Panc1 (cell line): ENCODE measurements around the gene FOXK2. TPM values are rescaled to one million over a fixed set of nuclear protein-coding genes. Genes with fewer than 3 reads are reported as not detected.

Experiments used
- ATAC-seq: fragments of 200-7000 bp; cut with Tn5 transposase; 2 replicates; pipeline ENCODE4 v1.9.1; 2020; ENCODE audit warnings: mild to moderate bottlenecking, moderate library complexity
- BruUV-seq: library from RNA; stranded (reverse); fragments of 400-500 nt; replicated peaks from 2 replicates; lab custom pipeline; 2021; lab: Mats Ljungman, UMichigan
- CTCF ChIA-PET: fragments of 300-600 bp; sonication (Branson Sonifier 250); formaldehyde crosslinking; loops from one replicate; lab custom pipeline; 2022; ENCODE audit warnings: antibody characterized with exemption; lab: Charles Lee
- POLR2A ChIA-PET: fragments of 300-600 bp; sonication (Branson Sonifier 250); formaldehyde crosslinking; loops from one replicate; lab custom pipeline; 2022; ENCODE audit warnings: antibody characterized with exemption; lab: Charles Lee
- DNase-seq: peaks from one replicate; pipeline ENCODE4 v3.0.0-alpha.2; 2010; ENCODE audit warnings: low read depth, low spot score
- H3K27ac ChIP-seq: 2 replicates; pipeline ENCODE4 v1.5.1; 2011; ENCODE audit warnings: mild to moderate bottlenecking, low read length, inconsistent platforms
- H3K27me3 ChIP-seq: fragments of 200-500 bp; sonication (Bioruptor generic); 2 replicates; pipeline ENCODE4 v1.6.0; 2014; ENCODE audit warnings: low read length, inconsistent platforms; ENCODE audit not compliant: control insufficient read depth, insufficient read depth
- H3K36me3 ChIP-seq: fragments of 200-500 bp; sonication (Bioruptor generic); 2 replicates; pipeline ENCODE4 v1.5.1; 2014; ENCODE audit warnings: inconsistent platforms, mild to moderate bottlenecking, low read length, moderate library complexity; ENCODE audit not compliant: control insufficient read depth, insufficient read depth
- H3K4me1 ChIP-seq: 2 replicates; pipeline ENCODE4 v1.5.1; 2011; ENCODE audit warnings: inconsistent platforms, mild to moderate bottlenecking, low read length, moderate library complexity; ENCODE audit not compliant: control insufficient read depth, insufficient read depth
- H3K4me3 ChIP-seq, 2 experiments: 2 replicates each; pipeline ENCODE4 v1.5.1; 2011 to 2012; ENCODE audit warnings: low read depth in 2 of 2, low read length in 2 of 2, mild to moderate bottlenecking in 2 of 2, inconsistent platforms in 1 of 2, moderate library complexity in 1 of 2
- H3K9me3 ChIP-seq: fragments of 200-500 bp; sonication (Bioruptor generic); 2 replicates; pipeline ENCODE4 v1.5.1; 2014; ENCODE audit warnings: low read depth, mild to moderate bottlenecking, inconsistent platforms, low read length, moderate library complexity; ENCODE audit not compliant: control insufficient read depth, insufficient read depth
- POLR2AphosphoS5 ChIP-seq: IDR thresholded peaks from 2 replicates; pipeline ENCODE4 v1.6.1; 2012; ENCODE audit warnings: mild to moderate bottlenecking, low read depth, low read length, moderate library complexity
- SIN3A ChIP-seq: IDR thresholded peaks from 2 replicates; pipeline ENCODE4 v1.6.1; 2012; ENCODE audit warnings: low read depth, mild to moderate bottlenecking, low read length, moderate library complexity, borderline replicate concordance; ENCODE audit not compliant: insufficient read depth
- TCF7L2 ChIP-seq: IDR thresholded peaks from 2 replicates; pipeline ENCODE4 v1.6.1; 2011; ENCODE audit warnings: mild to moderate bottlenecking, low read depth, low read length, inconsistent platforms
- in situ Hi-C: cut with HindIII; loops from 2 replicates; pipeline ENCODE4 v1.10.0; 2016; ENCODE audit warnings: low sequenced_read_pairs, low pct_unique_long_range_greater_than_20kb
- intact Hi-C: fragments of 100-400 bp; cut with micrococcal nuclease; formaldehyde crosslinking; loops from one replicate; pipeline ENCODE4 v1.10.0; 2022; ENCODE audit not compliant: unreplicated experiment
- total RNA-seq: library from RNA; stranded (reverse); gene quantifications from one replicate; pipeline ENCODE4 v1.2.1, GENCODE V29; 2021; ENCODE audit not compliant: unreplicated experiment
- TF ChIP-seq, protein P1 (sequence below), 2 experiments: IDR thresholded peaks; 2 replicates each; pipeline ENCODE4 v1.6.1; 2011 to 2012; ENCODE audit warnings: low read depth in 2 of 2, control low read depth in 1 of 2, low read length in 1 of 2, mild to moderate bottlenecking in 1 of 2, moderate library complexity in 1 of 2; ENCODE audit not compliant: insufficient read depth in 1 of 2
- TF ChIP-seq, protein P2 (sequence below): fragments of 450-650 bp; IDR thresholded peaks from 2 replicates; pipeline ENCODE4 v1.5.1; 2017; ENCODE audit warnings: mild to moderate bottlenecking

Gene FOXK2
- total RNA-seq, 1 experiment from 2014 or later, result 143 TPM

DNA sequence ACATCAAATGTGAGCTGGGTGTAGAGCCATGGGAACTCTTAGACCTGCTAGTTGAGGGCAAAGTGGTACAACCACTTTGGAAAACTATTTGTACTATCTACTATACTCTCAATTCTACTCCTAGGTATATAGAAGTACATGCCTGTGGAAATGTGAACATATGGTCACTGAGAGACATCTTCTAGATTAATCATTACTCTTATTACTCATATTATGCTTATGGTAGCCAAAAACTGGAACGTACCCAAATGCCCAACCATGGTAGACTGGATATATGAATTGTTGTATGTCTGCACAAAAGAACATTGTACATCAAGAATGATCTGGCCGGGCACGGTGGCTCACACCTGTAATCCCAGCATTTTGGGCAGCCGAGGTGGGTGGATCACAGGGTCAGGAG, 126.0 kb downstream of the FOXK2 start:
- Histone ChIP-seq H3K27me3 (no peaks in the 10 kb centered on the region), H3K4me3 (no peak overlapping the region), H3K27ac (no peak overlapping the region), H3K9me3 (no peaks in the 10 kb centered on the region), H3K36me3 (peaks cover 32% of the 10 kb centered on the region), H3K4me1 (peaks cover 8% of the 10 kb centered on the region)
- in situ Hi-C loops (no loop called here), intact Hi-C loops (no loop called here)
- DNase-seq, result no peak
- ATAC-seq, result no peak
- ChIA-PET POLR2A (no interaction called here), CTCF (no interaction called here)
- BruUV-seq, result no TSS peak
- TF ChIP-seq SIN3A (no peak), POLR2AphosphoS5 (no peak), TCF7L2 (no peak)
- TF ChIP-seq, protein P1, sequence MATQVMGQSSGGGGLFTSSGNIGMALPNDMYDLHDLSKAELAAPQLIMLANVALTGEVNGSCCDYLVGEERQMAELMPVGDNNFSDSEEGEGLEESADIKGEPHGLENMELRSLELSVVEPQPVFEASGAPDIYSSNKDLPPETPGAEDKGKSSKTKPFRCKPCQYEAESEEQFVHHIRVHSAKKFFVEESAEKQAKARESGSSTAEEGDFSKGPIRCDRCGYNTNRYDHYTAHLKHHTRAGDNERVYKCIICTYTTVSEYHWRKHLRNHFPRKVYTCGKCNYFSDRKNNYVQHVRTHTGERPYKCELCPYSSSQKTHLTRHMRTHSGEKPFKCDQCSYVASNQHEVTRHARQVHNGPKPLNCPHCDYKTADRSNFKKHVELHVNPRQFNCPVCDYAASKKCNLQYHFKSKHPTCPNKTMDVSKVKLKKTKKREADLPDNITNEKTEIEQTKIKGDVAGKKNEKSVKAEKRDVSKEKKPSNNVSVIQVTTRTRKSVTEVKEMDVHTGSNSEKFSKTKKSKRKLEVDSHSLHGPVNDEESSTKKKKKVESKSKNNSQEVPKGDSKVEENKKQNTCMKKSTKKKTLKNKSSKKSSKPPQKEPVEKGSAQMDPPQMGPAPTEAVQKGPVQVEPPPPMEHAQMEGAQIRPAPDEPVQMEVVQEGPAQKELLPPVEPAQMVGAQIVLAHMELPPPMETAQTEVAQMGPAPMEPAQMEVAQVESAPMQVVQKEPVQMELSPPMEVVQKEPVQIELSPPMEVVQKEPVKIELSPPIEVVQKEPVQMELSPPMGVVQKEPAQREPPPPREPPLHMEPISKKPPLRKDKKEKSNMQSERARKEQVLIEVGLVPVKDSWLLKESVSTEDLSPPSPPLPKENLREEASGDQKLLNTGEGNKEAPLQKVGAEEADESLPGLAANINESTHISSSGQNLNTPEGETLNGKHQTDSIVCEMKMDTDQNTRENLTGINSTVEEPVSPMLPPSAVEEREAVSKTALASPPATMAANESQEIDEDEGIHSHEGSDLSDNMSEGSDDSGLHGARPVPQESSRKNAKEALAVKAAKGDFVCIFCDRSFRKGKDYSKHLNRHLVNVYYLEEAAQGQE (IDR thresholded peaks at IDR 0.05; ENCODE audit: insufficient read depth in 1 of 2, low read depth in 2 of 2, low read length in 1 of 2), result no peak
- TF ChIP-seq, protein P2, sequence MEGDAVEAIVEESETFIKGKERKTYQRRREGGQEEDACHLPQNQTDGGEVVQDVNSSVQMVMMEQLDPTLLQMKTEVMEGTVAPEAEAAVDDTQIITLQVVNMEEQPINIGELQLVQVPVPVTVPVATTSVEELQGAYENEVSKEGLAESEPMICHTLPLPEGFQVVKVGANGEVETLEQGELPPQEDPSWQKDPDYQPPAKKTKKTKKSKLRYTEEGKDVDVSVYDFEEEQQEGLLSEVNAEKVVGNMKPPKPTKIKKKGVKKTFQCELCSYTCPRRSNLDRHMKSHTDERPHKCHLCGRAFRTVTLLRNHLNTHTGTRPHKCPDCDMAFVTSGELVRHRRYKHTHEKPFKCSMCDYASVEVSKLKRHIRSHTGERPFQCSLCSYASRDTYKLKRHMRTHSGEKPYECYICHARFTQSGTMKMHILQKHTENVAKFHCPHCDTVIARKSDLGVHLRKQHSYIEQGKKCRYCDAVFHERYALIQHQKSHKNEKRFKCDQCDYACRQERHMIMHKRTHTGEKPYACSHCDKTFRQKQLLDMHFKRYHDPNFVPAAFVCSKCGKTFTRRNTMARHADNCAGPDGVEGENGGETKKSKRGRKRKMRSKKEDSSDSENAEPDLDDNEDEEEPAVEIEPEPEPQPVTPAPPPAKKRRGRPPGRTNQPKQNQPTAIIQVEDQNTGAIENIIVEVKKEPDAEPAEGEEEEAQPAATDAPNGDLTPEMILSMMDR, result no peak

DNA sequence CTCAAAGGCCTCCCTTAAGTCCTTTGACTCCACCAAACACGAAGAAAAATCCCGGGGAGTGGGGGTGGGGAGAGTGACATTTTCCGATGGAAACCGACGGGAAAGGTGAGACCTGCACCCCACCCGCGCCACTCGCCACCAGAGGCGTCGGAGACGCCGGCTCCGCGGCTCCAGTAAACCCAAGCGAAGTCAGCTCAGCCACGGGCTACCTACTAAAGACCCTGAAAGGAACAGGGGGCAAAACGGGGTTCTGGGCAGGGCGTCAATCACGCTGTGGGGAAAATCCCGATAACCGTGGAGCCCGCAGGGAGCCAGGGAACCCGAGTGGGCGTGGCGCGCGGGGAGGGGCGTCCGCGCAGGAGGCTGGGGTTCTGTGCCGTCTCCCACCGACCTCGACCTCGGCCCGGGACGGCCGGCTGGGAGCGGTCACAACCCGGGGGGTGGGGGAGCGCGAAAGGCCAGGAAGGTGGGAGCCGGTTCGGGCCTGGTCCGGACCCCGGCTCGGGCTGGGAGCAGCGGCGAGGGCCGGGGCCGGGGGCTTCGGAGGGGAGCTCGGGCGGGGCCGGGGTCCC, 128.1 kb downstream of the FOXK2 start:
- no peaks in the 10 kb centered on the region for H3K27me3 ChIP-seq
- peaks cover 8% of the 10 kb centered on the region for H3K4me1 ChIP-seq
- no peak for DNase-seq
- peaks cover 25% of the 10 kb centered on the region; the same call in 1 of the 2 replicates for H3K36me3 ChIP-seq
- peak overlapping the region; percentile 89 for H3K27ac ChIP-seq
- ChIA-PET CTCF (no interaction called here), POLR2A (no interaction called here)
- BruUV-seq, result no TSS peak
- in situ Hi-C loops, result no loop called here
- TF ChIP-seq, protein P2, result no peak
- TF ChIP-seq SIN3A (no peak), TCF7L2 (no peak), POLR2AphosphoS5 (no peak)
- TF ChIP-seq, protein P1 (IDR thresholded peaks at IDR 0.05; ENCODE audit: insufficient read depth in 1 of 2, low read depth in 2 of 2, low read length in 1 of 2), result no peak
- intact Hi-C loops, result no loop called here
- H3K4me3 ChIP-seq, result peak overlapping the region; percentile 87 to 98
- peak; percentile 65 for ATAC-seq
- no peaks in the 10 kb centered on the region for H3K9me3 ChIP-seq
